Embryonic facial prominence (tissue), 1 donor: ENCODE measurements around the gene TYRO3.
"Not testable (repeated sequence)": the region's sequence is repeated elsewhere in the genome, so short reads cannot be mapped to it uniquely, and the experiment has no call there.

Experiments
- DNase-seq: peaks from one replicate; pipeline ENCODE4 v3.0.0-alpha.2; 2016; ENCODE audit errors: extremely low spot score

TYRO3 gene

DNA sequence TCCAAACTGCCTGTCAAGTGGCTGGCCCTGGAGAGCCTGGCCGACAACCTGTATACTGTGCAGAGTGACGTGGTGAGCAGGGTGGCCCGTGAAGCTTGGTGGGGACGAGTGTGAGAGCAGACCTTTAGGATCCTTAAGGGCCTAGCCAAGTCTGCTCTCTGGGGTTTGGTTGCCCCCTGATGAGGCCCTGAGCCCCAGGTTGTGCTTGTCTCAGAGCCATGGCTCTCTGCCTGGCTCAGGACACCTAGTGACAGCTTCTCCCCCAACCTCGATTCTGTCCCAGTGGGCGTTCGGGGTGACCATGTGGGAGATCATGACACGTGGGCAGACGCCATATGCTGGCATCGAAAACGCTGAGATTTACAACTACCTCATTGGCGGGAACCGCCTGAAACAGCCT, 14.4 kb downstream of the TYRO3 start:
- no peak for DNase-seq

DNA sequence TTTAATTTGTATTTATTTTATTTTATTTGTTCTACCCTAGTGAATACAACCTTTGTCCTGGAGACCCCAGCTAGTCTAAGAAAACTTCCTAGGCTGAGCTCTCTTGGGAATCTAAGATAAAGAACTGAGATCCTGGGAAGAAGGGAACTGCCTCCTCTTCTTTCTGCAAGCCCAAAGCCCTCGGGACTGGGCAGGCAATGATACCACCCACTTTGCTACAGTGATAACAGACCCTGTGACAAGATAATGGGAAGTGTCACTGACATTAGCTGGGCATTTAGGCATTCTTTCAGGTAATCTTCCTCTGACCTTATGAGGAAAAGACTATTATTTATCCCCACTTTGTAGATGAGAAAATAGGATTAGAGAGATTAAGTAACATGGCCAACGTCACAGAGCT, 15.1 kb downstream of the TYRO3 start:
- DNase-seq: no peak

DNA sequence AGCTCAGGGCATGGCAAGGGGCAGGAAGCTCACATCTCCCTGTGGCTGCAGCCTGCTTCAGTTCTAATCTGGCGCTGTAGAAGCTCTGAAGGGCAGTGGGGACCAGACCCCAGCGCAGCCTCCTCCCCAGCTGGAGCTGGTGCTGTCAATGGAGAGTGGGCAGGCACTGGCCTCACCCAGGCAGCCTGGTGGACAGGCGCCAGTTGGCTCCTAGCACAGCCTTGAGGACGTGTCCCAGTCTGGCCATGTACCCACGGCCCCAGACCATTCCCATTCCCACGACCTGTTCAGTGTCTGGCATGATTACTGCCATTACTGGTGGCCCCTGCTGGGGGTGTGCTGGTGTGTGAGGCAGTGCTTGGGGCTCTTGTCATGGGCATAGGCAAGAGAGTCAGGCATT, 16.3 kb downstream of the TYRO3 start:
- DNase-seq: no peak

DNA sequence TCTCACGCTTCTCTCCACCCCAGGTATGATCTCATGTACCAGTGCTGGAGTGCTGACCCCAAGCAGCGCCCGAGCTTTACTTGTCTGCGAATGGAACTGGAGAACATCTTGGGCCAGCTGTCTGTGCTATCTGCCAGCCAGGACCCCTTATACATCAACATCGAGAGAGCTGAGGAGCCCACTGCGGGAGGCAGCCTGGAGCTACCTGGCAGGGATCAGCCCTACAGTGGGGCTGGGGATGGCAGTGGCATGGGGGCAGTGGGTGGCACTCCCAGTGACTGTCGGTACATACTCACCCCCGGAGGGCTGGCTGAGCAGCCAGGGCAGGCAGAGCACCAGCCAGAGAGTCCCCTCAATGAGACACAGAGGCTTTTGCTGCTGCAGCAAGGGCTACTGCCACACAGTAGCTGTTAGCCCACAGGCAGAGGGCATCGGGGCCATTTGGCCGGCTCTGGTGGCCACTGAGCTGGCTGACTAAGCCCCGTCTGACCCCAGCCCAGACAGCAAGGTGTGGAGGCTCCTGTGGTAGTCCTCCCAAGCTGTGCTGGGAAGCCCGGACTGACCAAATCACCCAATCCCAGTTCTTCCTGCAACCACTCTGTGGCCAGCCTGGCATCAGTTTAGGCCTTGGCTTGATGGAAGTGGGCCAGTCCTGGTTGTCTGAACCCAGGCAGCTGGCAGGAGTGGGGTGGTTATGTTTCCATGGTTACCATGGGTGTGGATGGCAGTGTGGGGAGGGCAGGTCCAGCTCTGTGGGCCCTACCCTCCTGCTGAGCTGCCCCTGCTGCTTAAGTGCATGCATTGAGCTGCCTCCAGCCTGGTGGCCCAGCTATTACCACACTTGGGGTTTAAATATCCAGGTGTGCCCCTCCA, 19.1 kb downstream of the TYRO3 start:
- DNase-seq: no peak

DNA sequence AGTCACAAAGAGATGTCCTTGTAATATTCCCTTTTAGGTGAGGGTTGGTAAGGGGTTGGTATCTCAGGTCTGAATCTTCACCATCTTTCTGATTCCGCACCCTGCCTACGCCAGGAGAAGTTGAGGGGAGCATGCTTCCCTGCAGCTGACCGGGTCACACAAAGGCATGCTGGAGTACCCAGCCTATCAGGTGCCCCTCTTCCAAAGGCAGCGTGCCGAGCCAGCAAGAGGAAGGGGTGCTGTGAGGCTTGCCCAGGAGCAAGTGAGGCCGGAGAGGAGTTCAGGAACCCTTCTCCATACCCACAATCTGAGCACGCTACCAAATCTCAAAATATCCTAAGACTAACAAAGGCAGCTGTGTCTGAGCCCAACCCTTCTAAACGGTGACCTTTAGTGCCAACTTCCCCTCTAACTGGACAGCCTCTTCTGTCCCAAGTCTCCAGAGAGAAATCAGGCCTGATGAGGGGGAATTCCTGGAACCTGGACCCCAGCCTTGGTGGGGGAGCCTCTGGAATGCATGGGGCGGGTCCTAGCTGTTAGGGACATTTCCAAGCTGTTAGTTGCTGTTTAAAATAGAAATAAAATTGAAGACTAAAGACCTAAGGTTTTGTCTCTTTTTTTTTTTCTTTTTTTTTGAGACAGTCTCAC, 19.8 kb downstream of the TYRO3 start:
- no peak for DNase-seq

DNA sequence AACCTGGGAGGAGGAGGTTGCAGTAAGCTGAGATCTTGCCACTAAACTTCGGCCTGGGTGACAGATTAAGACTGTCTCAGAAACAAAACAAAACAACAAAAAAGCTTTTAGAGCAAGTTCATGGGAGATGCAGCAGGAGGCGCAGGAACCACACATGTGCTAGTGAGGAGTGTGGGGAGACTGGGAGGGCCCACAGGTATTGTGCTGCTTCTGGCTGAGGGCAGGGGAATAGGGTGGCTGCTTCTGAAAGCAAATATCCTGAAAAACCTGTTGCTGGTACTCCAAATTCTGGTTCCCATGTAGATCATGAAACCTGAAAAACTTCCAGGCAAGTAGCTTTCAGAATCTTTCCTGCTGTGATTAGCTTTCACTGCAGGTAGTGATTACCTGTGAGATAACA, 22.1 kb downstream of the TYRO3 start:
- no peak for DNase-seq

DNA sequence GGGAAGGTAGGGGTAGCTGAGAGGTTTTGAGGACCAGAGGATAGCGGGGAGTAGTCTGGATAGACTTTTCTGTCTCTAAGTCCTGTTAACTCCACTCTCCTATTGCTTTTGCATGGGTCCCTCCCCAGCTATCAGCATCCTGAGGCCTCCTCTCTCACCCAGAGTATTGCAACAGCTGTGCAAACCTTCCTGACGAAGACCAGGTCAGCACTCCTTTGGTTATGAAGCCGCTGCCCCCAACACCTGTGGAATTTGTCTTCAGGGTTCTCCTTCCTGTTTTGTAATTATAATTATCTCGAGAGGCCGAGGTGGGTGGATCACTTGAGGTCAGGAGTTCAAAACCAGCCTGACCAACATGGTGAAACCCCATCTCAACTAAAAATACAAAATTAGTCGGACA, 24.8 kb downstream of the TYRO3 start:
- no peak for DNase-seq

DNA sequence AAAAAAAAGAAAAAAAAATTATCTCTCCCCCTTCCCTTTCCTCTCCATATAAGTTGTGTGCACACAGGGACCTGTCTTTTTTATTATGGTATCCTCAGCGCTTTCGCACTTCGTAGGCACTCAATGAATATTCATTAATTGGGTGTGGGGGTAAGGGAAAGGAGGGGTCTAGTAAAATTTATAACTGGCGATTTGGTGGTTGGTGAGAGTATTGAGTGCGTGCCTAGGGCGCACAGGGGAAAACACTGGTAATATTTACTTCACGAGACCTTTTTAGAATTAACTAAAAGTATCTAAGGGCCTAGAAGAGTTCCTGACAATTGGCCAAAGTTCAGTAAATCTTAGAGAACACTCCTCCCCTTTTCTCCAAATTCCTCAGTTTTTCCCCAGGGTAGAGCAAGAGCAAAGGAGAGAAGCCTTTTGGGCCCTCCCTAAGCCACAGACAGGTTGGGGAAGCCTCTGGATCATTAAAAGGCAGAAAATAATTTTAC, 25.7 kb downstream of the TYRO3 start:
- no peak for DNase-seq

DNA sequence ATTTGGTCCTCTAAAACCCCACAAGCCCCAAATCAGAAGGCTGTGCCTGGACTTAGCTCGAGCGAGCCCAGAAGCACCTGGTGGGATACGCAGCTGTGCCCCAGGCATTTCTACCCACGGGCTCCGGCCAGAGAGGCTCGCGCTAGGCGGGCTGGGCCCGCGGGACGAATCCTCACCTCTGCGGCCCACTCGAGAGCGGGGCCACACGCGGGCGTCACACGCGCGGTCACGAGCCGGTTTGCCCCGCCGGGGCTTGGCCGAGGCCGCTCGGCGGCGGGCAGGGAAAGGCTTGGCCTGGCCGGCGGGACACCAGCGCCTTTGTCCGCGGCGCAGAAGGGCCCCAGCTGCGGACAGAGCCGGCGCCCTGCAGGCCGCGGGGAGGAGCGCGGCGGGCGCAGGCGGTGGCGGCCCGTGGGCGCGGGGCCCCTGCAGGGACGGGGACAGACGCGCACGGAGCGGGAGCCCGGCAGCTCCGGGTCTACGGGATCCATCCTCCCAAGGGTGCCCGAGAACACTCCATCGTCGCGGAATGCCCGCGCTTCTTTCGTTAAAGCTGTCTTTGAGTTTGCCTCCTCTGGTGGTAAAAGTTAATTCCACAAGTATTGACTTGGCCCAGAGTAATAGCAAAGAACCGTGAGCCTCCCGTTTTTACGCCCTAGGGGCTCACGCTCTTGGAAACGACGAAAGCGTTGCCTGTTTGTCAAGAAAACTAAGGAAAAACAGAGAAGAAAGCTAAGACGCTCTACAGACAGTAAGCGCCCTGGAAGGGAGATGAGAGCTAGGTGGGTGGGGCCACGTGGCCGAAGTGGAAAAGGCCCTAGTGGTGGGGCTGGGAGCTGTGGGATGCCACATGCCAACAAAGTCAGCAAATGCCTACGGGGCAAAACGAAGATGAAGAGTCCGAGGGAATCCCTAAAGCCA, 26.4 kb downstream of the TYRO3 start:
- DNase-seq: no peak

DNA sequence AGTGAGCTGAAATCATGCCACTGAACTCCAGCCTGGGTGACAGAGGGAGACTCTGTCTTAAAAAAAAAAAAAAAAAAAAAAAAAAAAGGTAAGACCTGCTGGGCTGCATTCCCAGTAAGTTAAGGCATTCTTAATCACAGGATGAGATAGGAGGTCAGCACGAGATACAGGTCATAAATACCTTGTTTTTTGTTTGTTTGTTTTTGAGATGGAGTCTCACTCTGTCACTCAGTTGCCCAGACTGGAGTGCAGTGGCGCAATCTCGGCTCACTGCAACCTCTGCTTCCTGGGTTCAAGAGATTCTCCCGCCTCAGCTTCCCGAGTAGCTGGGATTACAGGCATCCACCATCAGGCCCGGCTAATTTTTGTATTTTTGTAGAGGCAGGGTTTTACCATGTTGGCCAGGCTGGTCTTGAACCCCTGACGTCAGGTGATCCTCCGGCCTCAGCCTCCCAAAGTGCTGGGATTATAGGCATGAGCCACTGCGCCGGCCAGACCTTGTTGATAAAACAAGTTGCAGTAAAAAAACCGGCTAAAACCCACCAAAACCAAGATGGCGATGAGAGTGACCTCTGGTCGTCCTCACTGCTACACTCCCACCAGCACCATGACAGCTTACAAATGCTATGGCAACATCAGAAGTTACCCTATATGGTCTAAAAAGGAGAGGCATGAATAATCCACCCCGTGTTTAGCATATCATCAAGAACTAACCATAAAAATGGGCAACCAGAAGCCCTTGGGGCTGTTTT, 27.7 kb downstream of the TYRO3 start:
- not testable (repeated sequence) for DNase-seq

DNA sequence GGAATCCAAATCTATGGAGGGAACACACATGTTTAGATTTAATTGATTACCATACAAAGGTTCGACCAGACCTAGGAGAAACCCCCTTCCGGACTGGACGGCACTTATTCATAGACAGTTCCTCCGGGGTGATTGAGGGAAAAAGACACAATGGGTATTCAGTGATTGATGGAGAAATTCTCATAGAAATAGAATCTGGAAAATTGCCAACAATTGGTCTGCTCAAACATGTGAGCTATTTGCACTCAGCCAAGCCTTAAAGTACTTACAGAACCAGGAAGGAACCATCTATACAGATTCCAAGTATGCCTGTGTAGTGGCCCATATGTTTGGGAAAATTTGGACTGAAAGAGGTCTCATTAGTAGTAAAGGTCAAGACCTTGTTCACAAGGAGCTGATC, 30.0 kb downstream of the TYRO3 start:
- not testable (repeated sequence) for DNase-seq

DNA sequence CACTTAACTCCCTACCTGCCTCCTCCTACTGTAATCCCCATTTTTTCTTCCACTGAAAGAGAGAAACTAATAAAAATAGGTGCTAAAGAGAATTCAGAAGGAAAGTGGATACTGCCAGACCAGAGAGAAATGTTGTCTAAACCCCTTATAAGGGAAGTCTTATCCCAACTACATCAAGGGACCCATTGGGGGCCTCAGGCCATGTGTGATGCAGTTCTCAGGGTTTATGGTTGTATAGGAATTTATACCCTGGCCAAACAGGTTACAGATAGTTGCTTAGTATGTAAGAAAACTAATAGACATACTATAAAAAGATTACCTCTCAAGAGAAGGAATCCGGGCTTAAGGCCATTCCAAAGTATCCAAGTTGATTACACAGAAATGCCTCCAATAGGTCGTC, 30.6 kb downstream of the TYRO3 start:
- DNase-seq: not testable (repeated sequence)

DNA sequence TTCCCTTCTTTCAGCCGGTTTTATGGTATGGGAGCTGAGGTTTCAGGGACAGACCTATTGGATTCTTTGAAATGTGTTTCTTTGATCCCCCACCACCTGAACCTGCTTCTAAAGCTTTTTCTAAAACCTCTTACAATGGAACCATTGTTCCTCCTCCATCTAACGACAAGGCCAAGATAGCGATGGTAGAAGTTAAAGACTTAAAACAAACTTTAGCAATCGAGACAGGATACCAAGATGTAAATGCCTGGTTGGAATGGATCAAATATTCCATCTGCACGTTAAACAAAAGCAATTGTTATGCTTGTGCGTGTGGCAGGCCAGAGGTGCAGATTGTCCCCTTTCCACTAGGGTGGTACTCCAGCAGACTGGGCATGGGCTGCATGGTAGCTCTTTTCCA, 32.2 kb downstream of the TYRO3 start:
- DNase-seq: not testable (repeated sequence)

DNA sequence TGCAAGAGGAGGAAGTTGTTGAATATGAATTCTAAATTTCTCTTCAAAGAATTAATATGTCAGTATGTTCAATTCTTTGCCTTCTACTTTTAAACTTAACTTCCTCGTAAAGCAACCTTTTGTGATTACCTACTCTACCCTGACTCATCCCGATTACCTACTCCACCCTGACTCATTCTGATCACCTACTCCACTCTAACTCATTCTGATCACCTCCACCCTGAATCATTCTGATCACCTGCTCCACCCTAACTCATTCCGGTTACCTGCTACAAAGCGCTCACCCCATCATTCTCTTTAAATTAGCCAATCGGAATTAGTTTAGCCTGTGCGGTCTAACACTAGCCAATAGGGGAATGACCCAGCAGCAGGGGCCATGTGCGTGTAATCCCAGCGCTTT, 33.7 kb downstream of the TYRO3 start:
- not testable (repeated sequence) for DNase-seq

DNA sequence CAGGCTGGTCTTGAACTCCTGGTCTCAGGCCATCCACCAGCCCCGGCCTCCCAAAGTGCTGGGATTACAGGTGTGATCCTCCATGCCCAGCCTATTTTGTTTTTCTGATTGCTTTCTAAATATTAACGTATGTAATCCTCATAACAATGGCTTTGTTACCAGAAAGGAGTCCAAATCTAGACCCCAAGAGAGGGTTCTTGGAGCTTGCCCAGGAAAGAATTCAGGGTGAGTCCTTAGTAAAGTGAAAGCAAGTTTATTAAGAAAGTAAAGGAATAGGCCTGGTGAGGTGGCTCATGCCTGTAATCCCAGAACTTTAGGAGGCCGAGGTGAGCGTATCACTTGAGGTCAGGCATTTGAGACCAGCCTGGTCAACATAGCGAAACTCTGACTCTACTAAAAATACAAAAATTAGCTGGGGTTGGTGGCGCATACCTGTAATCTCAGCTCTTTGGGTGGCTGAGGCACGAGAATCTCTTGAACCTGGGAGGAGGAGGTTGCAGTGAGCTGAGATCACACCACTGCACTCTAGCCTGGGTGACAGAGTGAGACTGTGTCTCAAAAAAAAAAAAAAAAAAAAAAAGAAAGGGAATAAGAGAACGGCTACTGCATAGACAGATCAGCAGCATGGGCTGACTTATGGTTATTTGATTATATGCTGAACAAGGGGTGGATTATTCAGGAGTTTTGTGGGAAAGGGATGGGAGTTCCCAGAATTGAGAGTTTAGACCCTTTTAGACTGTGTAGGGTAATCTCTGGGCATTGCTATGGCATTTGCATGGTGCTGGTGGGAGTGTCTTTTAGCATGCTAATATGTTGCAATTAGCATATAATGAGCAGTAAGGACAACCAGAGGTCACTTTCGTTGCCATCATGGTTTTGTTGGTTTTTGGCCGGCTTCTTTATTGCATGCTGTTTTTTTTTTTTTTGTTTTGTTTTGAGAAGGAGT, 36.1 kb downstream of the TYRO3 start:
- DNase-seq: no peak

DNA sequence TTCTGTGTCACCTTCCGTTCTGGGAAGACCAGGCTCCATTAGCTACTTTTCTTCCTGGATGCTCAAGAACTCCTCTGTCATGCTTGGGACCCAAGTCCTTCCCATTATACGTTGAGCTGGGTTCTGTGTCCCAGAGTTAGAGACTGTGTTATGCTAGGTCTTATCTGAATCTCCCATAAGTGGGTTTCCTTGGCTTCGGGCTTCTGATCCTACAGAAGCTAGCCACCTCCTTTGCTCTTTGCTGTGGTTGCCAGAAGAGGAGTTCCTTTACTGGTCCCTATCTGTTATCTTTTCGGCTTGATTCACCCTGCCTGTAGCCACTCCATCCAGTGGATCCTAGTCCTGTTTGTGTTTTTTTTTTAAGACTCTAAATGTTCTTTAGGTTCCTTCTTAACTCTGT, 38.0 kb downstream of the TYRO3 start:
- DNase-seq: no peak

DNA sequence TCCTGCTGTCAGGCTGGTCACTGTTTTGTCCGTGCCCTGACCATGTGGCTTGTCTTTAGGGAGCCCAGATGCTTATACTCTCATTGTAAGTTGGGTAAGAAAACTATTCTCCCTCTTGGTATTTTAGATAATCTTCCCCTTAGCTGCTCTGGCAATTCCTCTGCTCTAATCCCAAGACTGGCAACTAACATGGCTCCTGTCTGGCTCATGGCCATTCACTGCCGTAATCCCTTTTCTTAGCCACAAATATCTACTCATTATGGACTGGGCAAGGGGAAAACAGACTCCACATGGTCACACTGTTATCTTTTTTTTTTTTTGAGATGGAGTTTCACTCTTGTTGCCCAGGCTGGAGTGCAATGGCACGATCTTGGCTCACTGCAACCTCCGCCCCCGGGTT, 38.8 kb downstream of the TYRO3 start:
- no peak for DNase-seq

DNA sequence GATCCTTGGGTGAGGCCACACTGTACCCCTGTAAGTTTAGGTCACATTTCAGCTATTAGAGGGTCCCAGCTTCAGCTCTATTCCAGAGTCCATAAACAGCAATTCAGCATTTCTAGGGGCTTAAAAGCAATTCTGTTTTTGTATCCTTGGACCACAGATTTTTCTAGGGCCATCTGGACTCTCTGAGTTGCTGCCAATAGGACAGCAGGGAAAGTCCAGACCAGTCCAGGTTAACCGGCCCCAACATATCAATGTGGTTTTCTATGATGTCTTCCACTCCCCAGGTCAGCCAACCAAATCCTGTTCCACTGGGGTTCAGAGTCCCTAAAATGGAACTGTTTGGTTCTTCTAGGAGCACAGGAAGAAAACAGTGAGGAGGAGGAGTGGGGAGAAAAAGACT, 40.0 kb downstream of the TYRO3 start:
- no peak for DNase-seq

DNA sequence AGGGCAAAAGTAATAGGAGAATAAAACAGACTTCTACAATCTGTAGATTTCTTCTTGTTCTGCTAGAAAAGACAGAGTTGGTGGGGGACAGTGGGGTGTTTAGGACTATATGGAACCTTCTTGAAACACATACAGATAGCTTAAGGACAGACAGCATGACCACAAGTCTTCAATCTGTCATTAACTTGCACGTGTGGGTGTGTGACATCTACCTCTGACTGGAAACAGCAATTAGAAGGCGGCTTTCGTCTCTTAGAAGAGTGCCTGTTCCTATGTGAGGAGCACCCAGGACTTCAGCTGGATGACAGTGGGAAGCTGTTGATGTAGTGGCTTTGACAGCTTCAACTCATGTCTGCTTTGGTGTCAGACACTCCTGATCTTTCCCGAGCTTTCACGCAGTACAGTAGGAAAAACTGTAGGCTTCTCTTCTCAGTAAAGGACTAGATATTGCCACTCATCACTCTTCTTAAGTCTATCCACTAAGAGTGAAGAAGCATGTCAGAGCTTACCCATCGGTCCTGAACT, 44.5 kb downstream of the TYRO3 start:
- DNase-seq: no peak
